Fibroblast of skin of left biceps (primary cell): Measurements from ENCODE around the gene GOLGA8B.
"Not testable (repeated sequence)": the region's sequence is repeated elsewhere in the genome, so short reads cannot be mapped to it uniquely, and the experiment has no call there.

Source experiments
- DNase-seq, 2 experiments: peaks; one replicate each; pipeline ENCODE4 v3.0.0-alpha.2; 2013; ENCODE audit warnings: low read depth in 2 of 2

GOLGA8B gene

GRCh38 chr15:34560814-34561213 is 22.6 kb downstream of the GOLGA8B start:
- DNase-seq, result not testable (repeated sequence)

DNA sequence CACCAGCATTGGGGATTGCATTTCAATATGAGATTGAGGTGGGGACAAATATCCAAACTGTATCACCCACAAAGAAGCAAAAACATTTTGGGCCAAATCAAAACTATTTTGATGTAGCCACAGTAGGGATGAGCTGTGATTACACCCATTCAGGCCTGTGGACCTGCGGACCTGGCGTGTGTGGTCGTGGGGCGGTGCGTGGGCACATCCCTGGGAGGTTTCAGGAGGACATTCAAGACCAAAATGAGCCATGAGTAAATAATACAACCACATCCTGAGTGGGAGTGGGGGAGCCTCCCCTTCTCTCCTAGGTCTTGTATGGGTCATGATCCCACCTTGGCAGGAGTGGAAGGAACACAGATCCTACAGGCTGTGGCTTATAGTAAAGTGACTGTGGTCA is 23.7 kb downstream of the GOLGA8B start:
- DNase-seq, result not testable (repeated sequence)

DNA sequence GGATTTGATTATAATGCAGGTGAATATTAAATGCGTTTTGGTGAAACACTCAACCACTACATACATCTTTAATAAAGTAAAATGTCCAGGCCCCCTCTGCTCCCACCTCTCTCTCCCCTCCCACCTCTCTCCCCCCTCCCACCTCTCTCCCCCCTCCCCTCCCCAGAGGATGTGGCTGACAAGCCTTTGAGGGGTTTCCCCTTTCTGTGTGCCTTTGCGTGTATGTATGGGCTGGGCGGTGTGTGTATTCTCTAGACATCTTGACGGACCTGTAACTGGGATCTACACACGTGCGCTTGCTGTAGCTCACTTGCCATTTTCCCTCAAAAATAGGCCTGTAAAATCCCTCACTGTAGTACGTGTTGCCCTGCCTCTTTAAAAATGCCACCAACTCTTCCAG is 28.3 kb downstream of the GOLGA8B start:
- not testable (repeated sequence) for DNase-seq

- not testable (repeated sequence) for DNase-seq
Measured at GRCh38 chr15:34554716-34555115, 28.7 kb downstream of the GOLGA8B start.

DNA sequence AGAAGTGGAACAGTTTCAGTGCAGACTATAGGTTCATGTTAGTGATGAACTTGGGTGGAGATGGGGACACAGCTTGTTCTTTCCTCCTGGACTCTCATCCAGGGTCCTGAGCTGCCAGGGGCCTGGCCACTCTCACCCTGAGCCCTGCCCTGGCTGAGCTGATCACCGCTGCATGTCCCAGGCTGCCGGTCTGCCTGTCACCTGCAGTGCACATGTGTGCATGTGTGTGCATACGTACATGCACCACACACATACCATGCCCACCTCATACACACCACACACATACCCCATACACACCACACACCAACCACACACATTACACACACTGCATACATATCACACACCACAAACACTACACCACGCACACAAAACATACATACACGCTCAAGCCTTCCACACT is 29.3 kb downstream of the GOLGA8B start:
- DNase-seq, result not testable (repeated sequence)

DNA sequence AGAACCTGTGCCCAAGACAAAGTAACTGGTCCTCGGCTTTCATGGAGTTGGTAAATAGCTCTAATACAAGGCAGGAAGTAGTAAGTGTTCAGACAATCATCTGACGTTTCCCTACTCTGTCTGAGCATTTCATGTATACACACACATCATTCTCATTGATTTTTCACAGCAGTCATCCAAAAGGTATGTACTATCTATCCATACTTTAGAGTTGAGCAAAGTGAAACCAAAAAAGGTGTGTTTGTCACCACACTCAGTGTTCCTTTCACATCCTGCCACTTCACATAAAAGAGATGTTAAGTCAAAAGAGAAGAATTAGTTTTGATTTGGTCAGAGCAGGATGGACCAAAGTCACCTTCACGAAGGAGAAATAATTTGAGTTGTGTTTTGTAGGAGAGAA is 33.3 kb downstream of the GOLGA8B start:
- not testable (repeated sequence) for DNase-seq

- not testable (repeated sequence) for DNase-seq
Measured at GRCh38 chr15:34549381-34549809, 34.1 kb downstream of the GOLGA8B start.

GRCh38 chr15:34543860-34544649 is 39.4 kb downstream of the GOLGA8B start:
- DNase-seq, result not testable (repeated sequence)

DNA sequence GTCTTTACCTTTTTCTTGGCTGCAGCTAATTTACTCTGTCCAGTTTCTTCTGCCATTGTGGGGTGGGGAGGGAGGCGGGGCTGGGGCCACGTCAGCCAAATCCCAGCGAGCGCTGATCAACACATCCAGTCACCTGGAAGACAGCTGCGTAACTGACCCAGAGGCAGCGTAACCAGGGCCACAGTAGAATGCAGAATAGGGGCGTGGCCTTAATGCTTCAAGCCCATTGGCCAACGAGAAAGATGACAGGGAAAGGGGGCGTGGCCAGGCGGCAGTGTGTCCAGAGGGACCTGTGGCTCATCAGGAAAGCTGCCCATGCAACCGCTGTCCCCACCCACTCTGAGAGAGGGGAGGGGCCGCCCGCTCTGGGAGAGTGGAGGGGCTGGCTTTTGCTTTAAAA is 47.6 kb downstream of the GOLGA8B start:
- not testable (repeated sequence) for DNase-seq
